ENCODE results near the gene BRD3.

Gene BRD3

GRCh38 chr9:134054891-134055811, 12.7 kb downstream of the BRD3 start:
- TF ChIP-seq GATA1 (IDR thresholded peaks at IDR 0.05; ENCODE audit: low read depth, low read length), result no peak
- TF ChIP-seq POLR2A (IDR thresholded peaks at IDR 0.05; ENCODE audit: low read length), result no peak
- DNase-seq, result no peak

- no peak for DNase-seq
- TF ChIP-seq POLR2A (IDR thresholded peaks at IDR 0.05; ENCODE audit: low read length), result no peak
- no peak for TF ChIP-seq GATA1 (IDR thresholded peaks at IDR 0.05; ENCODE audit: low read depth, low read length)
These were observed 13.7 kb downstream of the BRD3 start for GRCh38 chr9:134053941-134054761.

- DNase-seq, result no peak
- TF ChIP-seq POLR2A (IDR thresholded peaks at IDR 0.05; ENCODE audit: low read length) (no peak), GATA1 (IDR thresholded peaks at IDR 0.05; ENCODE audit: low read depth, low read length) (no peak)
These were observed 14.4 kb downstream of the BRD3 start for GRCh38 chr9:134053401-134053871.

DNA sequence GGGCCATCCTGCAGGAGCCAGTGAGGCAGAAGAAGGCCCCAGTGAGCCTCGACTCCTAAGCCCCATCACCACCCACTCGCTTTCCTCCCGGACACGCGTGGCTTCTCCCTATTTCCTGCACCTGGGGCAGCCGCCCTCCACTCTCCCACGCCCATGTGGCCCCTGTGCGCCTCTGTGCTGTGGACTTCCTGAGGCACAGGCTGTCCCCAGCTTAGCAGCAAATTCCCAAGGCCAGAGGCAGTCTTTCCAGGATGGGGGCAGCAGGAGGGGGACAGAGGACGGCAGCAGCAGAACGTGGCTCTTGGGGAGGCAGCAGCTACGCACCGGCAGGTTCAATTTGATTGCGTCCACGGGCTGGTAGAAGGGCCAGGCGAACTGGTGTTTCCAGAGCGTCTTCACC, 14.9 kb downstream of the BRD3 start:
- DNase-seq, result no peak
- TF ChIP-seq POLR2A (IDR thresholded peaks at IDR 0.05; ENCODE audit: low read length), result no peak
- TF ChIP-seq GATA1 (IDR thresholded peaks at IDR 0.05; ENCODE audit: low read depth, low read length), result no peak

- no peak for DNase-seq
- TF ChIP-seq GATA1 (IDR thresholded peaks at IDR 0.05; ENCODE audit: low read depth, low read length), result no peak
- TF ChIP-seq POLR2A (IDR thresholded peaks at IDR 0.05; ENCODE audit: low read length), result no peak
These were observed 15.3 kb downstream of the BRD3 start for GRCh38 chr9:134052491-134052890.

DNA sequence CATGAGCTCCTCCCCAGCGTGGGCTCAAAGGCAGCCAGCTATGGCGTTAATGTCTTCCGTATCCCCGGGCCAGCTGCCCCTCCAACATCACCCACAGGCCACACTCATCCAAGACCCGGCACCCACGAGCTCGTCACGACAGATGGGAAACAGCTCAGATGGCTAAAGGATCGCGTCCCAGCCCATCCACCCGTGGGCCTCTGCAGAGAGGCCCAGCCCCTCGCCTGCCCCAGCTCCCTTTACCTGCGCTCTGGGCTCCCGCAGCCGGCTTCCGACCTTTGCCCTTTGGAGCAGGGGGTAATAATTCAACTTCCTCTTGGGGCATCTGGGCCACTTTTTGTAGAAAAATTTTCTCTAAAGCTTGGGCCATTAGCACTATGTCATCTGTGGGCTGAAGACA, 16.5 kb downstream of the BRD3 start:
- TF ChIP-seq GATA1 (IDR thresholded peaks at IDR 0.05; ENCODE audit: low read depth, low read length) (no peak), POLR2A (IDR thresholded peaks at IDR 0.05; ENCODE audit: low read length) (no peak)
- no peak for DNase-seq

DNA sequence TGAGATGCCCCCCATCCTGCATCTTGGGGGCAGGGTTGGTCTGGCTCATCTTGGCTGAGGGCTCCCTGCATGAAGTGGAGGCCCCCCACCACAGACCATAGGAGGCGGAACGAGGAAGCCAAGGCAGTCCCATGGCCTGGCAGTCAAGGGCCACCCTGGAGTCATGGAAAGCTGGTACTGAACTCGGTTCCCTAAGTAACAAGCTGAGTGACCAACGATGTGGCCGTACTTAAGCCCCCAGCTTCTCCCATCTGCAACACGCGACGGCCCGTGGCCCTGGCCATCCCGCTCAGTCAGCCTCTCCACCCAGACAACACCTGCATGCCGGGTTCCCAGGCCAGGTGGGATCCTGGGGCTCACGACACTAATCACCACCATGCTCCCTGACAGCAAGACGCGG, 17.1 kb downstream of the BRD3 start:
- TF ChIP-seq GATA1 (IDR thresholded peaks at IDR 0.05; ENCODE audit: low read depth, low read length) (no peak), POLR2A (IDR thresholded peaks at IDR 0.05; ENCODE audit: low read length) (no peak)
- no peak for DNase-seq

- DNase-seq, result no peak
- no peak for TF ChIP-seq POLR2A (IDR thresholded peaks at IDR 0.05; ENCODE audit: low read length)
These were observed 17.8 kb downstream of the BRD3 start for GRCh38 chr9:134049772-134050588.

DNA sequence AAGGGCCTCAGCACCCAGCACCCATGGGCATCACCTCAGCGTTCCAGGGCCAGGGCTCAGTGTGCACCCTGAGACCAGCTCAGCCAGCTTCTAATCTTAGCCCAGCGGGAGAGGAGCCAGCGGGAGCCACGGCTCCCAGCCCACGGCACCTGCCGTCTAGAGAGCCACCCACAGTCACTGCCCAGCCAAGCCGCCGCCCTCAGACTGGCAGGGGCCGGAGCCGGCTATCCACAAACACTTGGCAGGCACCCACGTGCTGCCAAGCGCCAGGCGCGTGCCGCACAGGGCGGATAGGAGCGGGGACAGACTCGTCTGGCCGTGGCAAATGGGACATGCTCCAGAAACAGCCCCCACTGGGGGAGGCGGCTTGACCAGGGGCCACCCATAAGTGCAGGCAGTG, 18.6 kb downstream of the BRD3 start:
- TF ChIP-seq POLR2A (IDR thresholded peaks at IDR 0.05; ENCODE audit: low read length), result no peak
- DNase-seq, result no peak

DNA sequence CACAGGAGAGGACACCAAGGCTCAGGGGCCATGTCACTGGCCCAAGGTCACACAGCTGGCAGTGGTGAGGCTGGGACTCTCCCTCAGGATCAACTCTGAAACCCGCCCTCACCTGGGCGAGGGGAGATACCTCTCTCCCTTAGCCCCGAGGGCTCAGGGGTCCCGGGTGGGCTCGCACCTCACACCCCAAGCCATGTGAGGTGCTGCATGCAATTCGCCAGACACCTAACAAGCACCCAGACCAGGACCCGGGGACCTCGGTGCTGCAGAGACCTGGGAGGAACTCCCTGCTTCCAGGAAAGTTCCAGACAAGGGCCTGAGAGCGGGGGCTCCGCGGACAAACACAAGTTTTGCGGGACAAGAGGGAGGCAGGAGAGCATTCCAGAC, 19.3 kb downstream of the BRD3 start:
- TF ChIP-seq POLR2A (IDR thresholded peaks at IDR 0.05; ENCODE audit: low read length) (no peak), GATA1 (IDR thresholded peaks at IDR 0.05; ENCODE audit: low read depth, low read length) (no peak)
- no peak for DNase-seq

GRCh38 chr9:134047868-134048581, 19.8 kb downstream of the BRD3 start:
- no peak for DNase-seq
- TF ChIP-seq POLR2A (IDR thresholded peaks at IDR 0.05; ENCODE audit: low read length) (no peak), GATA1 (IDR thresholded peaks at IDR 0.05; ENCODE audit: low read depth, low read length) (no peak)

DNA sequence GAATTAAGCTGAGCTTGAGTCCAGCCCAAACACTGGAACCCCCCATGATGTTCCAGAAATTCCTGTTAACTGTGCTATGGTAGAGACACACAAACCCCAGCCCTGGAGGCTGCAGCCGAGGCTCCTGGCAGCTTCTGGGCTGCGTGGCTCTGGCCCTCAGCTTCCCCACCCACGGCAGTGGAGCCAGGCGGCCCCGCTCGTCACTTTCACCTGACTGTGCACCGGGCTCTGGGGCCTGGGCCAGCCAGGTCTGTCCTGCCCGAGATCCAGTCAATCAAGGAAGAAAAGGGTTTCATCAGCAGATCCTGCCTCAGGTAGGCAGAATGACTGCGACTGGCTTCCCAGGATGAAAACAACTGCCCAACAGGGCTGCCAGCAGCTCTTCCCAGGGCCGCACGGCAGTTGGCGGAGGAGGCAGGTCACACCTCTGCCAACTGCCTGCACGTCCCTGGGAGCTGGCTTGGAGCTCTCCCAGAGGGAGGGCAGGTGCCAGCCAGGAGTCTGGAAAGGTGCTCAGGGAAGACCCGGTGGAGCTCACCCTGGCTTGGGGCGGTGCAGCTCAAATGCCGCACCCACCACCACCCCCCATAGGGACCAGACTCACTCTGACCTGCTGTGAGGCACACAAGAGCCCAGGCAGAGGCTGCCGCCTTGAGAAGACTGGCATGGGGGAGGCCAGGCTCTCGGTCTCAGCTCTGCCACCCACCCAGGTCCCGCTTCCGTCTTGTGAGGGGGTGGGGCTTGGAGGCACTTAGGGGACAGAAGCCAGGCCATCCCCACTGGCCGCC, 20.7 kb downstream of the BRD3 start:
- DNase-seq, result no peak
- TF ChIP-seq POLR2A (IDR thresholded peaks at IDR 0.05; ENCODE audit: low read length), result no peak
- no peak for TF ChIP-seq GATA1 (IDR thresholded peaks at IDR 0.05; ENCODE audit: low read depth, low read length)

Measured in erythroblast (primary cell).